HL-60 (cell line): Measurements from ENCODE around the gene KIF23.

Source experiments
- DNase-seq, 2 experiments: peaks; one replicate each; pipeline ENCODE4 v3.0.0-alpha.2; 2010 to 2020; ENCODE audit warnings: low read depth in 1 of 2, low spot score in 1 of 2
- H3K27ac ChIP-seq: fragments of 250-450 bp; sonication (Bioruptor Pico); replicated peaks from 2 replicates; pipeline ENCODE4 v1.5.1; 2020; ENCODE audit warnings: mild to moderate bottlenecking, moderate library complexity
- H3K27me3 ChIP-seq: fragments of 250-450 bp; sonication (Bioruptor Pico); 2 replicates; pipeline ENCODE4 v1.5.1; 2021; ENCODE audit warnings: mild to moderate bottlenecking, moderate library complexity; ENCODE audit not compliant: insufficient read depth, poor library complexity, severe bottlenecking
- H3K4me3 ChIP-seq: replicated peaks from 2 replicates; pipeline ENCODE4 v1.5.1; 2011; ENCODE audit warnings: mild to moderate bottlenecking, control low read depth, low read length; ENCODE audit not compliant: insufficient read depth
- CTCF ChIP-seq: IDR thresholded peaks from one replicate; pipeline ENCODE4 v1.5.1; 2011; ENCODE audit warnings: low read length, control low read depth, inconsistent platforms; ENCODE audit not compliant: insufficient read depth
- GABPA ChIP-seq: IDR thresholded peaks from 2 replicates; pipeline ENCODE4 v1.6.1; 2012; ENCODE audit warnings: low read depth
- POLR2AphosphoS5 ChIP-seq: IDR thresholded peaks from 2 replicates; pipeline ENCODE4 v1.6.1; 2012; ENCODE audit warnings: low read depth
- SPI1 ChIP-seq: IDR thresholded peaks from 2 replicates; pipeline ENCODE4 v1.6.1; 2012; ENCODE audit warnings: low read depth, mild to moderate bottlenecking, borderline replicate concordance
- TF ChIP-seq, protein P1 (sequence below): IDR thresholded peaks from 2 replicates; pipeline ENCODE4 v1.6.1; 2012; ENCODE audit warnings: low read depth; ENCODE audit not compliant: insufficient replicate concordance

The KIF23 gene

DNA sequence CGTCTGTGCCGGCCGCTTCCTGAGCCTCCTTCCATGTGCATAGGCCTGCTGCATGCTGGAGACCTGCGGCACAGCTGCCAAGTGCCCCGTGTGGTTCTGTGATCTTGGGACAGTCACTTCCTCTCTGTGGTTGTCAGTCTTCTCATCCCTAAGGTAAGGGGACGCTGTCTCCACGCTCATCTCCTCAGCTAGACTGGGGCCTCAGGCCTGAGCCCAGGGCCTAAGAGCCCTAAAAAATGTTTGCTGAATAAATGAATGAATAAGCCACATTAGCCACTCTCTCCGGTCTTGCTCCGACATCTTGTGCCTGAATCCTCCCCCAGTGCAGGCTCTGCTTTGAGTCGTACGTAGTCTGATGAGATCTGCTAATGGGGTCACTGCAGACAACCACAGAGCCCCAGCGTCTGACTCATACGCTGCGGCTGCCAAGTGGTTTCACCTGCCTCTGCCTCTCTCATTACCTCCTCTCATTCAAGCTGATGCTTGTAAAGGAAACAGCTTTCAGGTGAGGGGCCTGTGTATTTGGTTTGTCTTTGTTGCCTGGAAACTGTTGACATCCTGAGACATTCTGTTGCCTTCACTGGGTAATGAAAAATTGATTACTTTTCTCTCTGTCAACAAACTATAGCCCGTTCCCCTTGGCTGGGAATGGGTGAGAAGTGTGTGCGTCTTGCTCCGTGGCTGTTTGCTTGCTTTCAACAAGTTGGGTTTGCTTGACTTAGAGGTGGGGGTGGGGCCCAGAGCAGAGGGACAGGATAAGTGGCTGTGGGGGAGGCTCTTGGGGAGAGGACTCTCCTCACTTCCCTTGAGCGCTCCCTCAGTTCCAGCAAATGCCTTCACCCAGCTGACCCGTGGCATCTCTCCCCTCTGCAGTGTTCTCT is 54.3 kb downstream of the KIF23 start:
- H3K4me3 ChIP-seq = no peak overlapping the region
- peak; percentile 62 to 89 for DNase-seq
- H3K27ac ChIP-seq = peak overlapping the region; percentile 13
- TF ChIP-seq GABPA (no peak), SPI1 (peak; percentile 98), POLR2AphosphoS5 (peak; percentile 73), CTCF (no peak)
- TF ChIP-seq, protein P1, sequence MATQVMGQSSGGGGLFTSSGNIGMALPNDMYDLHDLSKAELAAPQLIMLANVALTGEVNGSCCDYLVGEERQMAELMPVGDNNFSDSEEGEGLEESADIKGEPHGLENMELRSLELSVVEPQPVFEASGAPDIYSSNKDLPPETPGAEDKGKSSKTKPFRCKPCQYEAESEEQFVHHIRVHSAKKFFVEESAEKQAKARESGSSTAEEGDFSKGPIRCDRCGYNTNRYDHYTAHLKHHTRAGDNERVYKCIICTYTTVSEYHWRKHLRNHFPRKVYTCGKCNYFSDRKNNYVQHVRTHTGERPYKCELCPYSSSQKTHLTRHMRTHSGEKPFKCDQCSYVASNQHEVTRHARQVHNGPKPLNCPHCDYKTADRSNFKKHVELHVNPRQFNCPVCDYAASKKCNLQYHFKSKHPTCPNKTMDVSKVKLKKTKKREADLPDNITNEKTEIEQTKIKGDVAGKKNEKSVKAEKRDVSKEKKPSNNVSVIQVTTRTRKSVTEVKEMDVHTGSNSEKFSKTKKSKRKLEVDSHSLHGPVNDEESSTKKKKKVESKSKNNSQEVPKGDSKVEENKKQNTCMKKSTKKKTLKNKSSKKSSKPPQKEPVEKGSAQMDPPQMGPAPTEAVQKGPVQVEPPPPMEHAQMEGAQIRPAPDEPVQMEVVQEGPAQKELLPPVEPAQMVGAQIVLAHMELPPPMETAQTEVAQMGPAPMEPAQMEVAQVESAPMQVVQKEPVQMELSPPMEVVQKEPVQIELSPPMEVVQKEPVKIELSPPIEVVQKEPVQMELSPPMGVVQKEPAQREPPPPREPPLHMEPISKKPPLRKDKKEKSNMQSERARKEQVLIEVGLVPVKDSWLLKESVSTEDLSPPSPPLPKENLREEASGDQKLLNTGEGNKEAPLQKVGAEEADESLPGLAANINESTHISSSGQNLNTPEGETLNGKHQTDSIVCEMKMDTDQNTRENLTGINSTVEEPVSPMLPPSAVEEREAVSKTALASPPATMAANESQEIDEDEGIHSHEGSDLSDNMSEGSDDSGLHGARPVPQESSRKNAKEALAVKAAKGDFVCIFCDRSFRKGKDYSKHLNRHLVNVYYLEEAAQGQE = no peak
- no peaks in the 10 kb centered on the region for H3K27me3 ChIP-seq

DNA sequence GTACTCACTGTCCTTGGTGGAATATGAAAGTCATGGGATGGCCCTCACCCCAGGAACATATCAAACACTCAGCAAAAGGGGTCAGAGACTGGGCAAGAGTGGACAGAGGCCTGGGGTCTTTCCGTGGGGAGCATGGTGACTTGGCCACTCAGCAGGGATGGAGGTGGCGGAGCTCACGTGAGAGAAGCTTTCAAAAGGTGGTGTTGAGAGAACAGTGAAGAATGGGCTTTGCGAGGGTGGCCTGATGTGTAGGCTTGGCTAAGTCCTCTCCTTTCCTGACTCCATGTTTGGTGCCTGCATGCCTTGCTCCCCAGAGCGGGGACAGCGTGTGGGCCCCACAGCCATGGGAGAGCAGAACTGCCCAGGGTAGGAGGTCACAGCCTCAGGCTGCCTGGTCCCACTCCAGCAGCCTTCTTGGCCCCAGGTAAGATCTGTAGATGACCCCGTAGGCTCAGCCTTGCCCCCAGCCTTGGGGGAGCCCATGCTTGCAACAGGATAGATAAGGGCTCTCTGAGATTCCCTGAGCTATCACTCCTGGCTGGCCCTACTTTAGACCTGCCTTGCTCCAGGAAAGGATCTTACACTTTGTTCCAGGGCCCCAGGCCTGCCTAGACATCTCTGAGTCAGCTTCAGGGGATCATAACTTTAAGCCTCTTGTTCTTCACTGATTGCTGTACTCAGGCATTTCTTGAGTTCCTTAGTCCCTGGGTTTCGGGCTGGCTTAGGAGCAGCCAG is 55.5 kb downstream of the KIF23 start:
- Histone ChIP-seq H3K4me3 (no peak overlapping the region), H3K27ac (no peak overlapping the region), H3K27me3 (no peaks in the 10 kb centered on the region)
- no peak for TF ChIP-seq POLR2AphosphoS5
- no peak for TF ChIP-seq GABPA
- TF ChIP-seq, protein P1 = no peak
- no peak for TF ChIP-seq SPI1
- TF ChIP-seq CTCF = no peak
- DNase-seq = no peak

DNA sequence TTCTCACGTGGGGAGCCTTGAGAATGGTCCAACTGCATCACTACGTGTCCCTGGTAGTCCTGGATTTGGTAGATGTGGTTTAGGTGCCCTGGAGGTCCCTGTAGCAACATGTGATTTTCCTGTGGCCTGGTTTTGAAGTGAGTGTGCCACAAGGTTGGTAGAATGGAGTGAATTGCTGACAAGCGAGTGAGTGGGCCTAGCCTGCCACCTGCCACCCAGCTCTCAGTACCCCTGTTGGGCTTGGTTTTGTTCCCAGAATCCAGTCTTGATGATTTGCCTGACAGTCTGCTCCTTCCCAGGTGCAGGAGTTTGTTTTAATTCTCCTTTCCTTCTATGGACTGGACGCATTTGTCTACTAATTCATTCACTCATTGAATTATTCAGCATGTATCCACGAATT is 57.9 kb downstream of the KIF23 start:
- TF ChIP-seq GABPA = no peak
- TF ChIP-seq, protein P1 = no peak
- Histone ChIP-seq H3K27me3 (no peaks in the 10 kb centered on the region), H3K27ac (no peak overlapping the region), H3K4me3 (no peak overlapping the region)
- no peak for DNase-seq
